Neural cell (in vitro differentiated cells): ENCODE measurements around the gene FBXO34. TPM values are rescaled to one million over a fixed set of nuclear protein-coding genes. Genes with fewer than 3 reads are reported as not detected.

Experiments
- H2AFZ ChIP-seq: fragments of 200-600, 300-800 bp; sonication (generic), shearing (Covaris generic); 2 replicates; pipeline ENCODE4 v1.6.0; 2014; ENCODE audit warnings: low read depth, mild to moderate bottlenecking, antibody characterized with exemption, low read length, moderate library complexity
- H3F3A ChIP-seq: fragments of 200-600 bp; shearing (Covaris generic); 2 replicates; pipeline ENCODE4 v1.6.1; 2016; ENCODE audit warnings: mild to moderate bottlenecking, moderate library complexity, mixed read lengths, antibody characterized with exemption, low read length; ENCODE audit not compliant: insufficient read depth, poor library complexity, severe bottlenecking
- H3K27ac ChIP-seq: fragments of 200-600, 300-800 bp; sonication (generic), shearing (Covaris generic); 2 replicates; pipeline ENCODE4 v1.5.1; 2014; ENCODE audit warnings: mild to moderate bottlenecking, low read length, moderate library complexity
- H3K27me3 ChIP-seq: fragments of 300-800, 200-600 bp; sonication (generic), shearing (Covaris generic); 2 replicates; pipeline ENCODE4 v1.6.0; 2014; ENCODE audit warnings: mild to moderate bottlenecking, low read depth, low read length, moderate library complexity; ENCODE audit not compliant: insufficient read depth
- H3K36me3 ChIP-seq: fragments of 300-800, 200-600 bp; sonication (generic), shearing (Covaris generic); 2 replicates; pipeline ENCODE4 v1.5.1; 2014; ENCODE audit warnings: mild to moderate bottlenecking, antibody characterized with exemption, low read length, moderate library complexity; ENCODE audit not compliant: insufficient read depth
- H3K4me2 ChIP-seq: fragments of 300-800, 200-600 bp; sonication (generic), shearing (Covaris generic); 2 replicates; pipeline ENCODE4 v1.6.0; 2014; ENCODE audit warnings: mild to moderate bottlenecking, low read length
- H3K4me3 ChIP-seq: fragments of 300-800, 200-600 bp; sonication (generic), shearing (Covaris generic); 2 replicates; pipeline ENCODE4 v1.5.1; 2014; ENCODE audit warnings: mild to moderate bottlenecking, low read length, moderate library complexity
- H3K79me2 ChIP-seq: fragments of 200-600 bp; shearing (Covaris generic); replicated peaks from 2 replicates; pipeline ENCODE4 v1.6.0; 2014; ENCODE audit warnings: mild to moderate bottlenecking, low read length, moderate library complexity; ENCODE audit not compliant: insufficient read depth
- H3K9ac ChIP-seq: fragments of 300-800, 200-600 bp; sonication (generic), shearing (Covaris generic); 2 replicates; pipeline ENCODE4 v1.6.1; 2016; ENCODE audit warnings: mild to moderate bottlenecking, low read length, mixed read lengths
- H3K9me2 ChIP-seq: fragments of 200-600 bp; shearing (Covaris generic); 2 replicates; pipeline ENCODE4 v1.6.1; 2016; ENCODE audit warnings: mild to moderate bottlenecking, low read length, mixed read lengths; ENCODE audit not compliant: insufficient read depth
- H3K9me3 ChIP-seq: fragments of 200-600, 300-800 bp; sonication (generic), shearing (Covaris generic); 2 replicates; pipeline ENCODE4 v1.6.1; 2016; ENCODE audit warnings: mild to moderate bottlenecking, mixed run types, low read length, moderate library complexity, mixed read lengths
- H4K20me1 ChIP-seq: fragments of 200-600 bp; shearing (Covaris generic); 2 replicates; pipeline ENCODE4 v1.6.1; 2016; ENCODE audit warnings: mild to moderate bottlenecking, mixed run types; ENCODE audit not compliant: insufficient read depth
- CTCF ChIP-seq: fragments of 450-650 bp; IDR thresholded peaks from 2 replicates; pipeline ENCODE4 v1.5.1; 2014; ENCODE audit warnings: antibody characterized with exemption, mild to moderate bottlenecking, moderate library complexity; ENCODE audit not compliant: poor library complexity, severe bottlenecking
- EP300 ChIP-seq: fragments of 450-650 bp; conservative IDR thresholded peaks from 2 replicates; pipeline ENCODE4 v1.6.1; 2014; ENCODE audit warnings: antibody characterized with exemption, mild to moderate bottlenecking, moderate library complexity; ENCODE audit not compliant: poor library complexity, severe bottlenecking
- EZH2 ChIP-seq: fragments of 200-600, 300-800 bp; shearing (Covaris generic), sonication (generic); IDR thresholded peaks from 2 replicates; pipeline ENCODE4 v1.6.1; 2014; ENCODE audit warnings: antibody characterized with exemption, low read length, borderline replicate concordance, mild to moderate bottlenecking; ENCODE audit not compliant: insufficient read depth, poor library complexity, severe bottlenecking
- MXI1 ChIP-seq: fragments of 450-650 bp; conservative IDR thresholded peaks from 2 replicates; pipeline ENCODE4 v1.6.1; 2014; ENCODE audit warnings: antibody characterized with exemption, mild to moderate bottlenecking; ENCODE audit not compliant: poor library complexity, severe bottlenecking
- POLR2AphosphoS5 ChIP-seq: IDR thresholded peaks from 2 replicates; pipeline ENCODE4 v1.6.1; 2012
- RAD21 ChIP-seq: fragments of 450-650 bp; conservative IDR thresholded peaks from 2 replicates; pipeline ENCODE4 v1.6.1; 2014; ENCODE audit warnings: antibody characterized with exemption, mild to moderate bottlenecking, moderate library complexity
- SMC3 ChIP-seq: fragments of 450-650 bp; conservative IDR thresholded peaks from 2 replicates; pipeline ENCODE4 v1.6.1; 2014; ENCODE audit warnings: antibody characterized with exemption, mild to moderate bottlenecking, moderate library complexity; ENCODE audit not compliant: poor library complexity
- TAF1 ChIP-seq: IDR thresholded peaks from 2 replicates; pipeline ENCODE4 v1.6.1; 2012; ENCODE audit warnings: low read depth
- polyA plus RNA-seq: library from polyadenylated mRNA; depleted of rRNA; stranded (reverse); fragments of >200 nt; gene quantifications from 2 replicates; pipeline ENCODE4 v1.2.3, GENCODE V29; 2014
- TF ChIP-seq, protein P1 (sequence below): IDR thresholded peaks from 2 replicates; pipeline ENCODE4 v1.6.1; 2012; ENCODE audit warnings: borderline replicate concordance

FBXO34 gene
- polyA plus RNA-seq, 1 donor from 2014 or later, result 34.2 TPM

DNA sequence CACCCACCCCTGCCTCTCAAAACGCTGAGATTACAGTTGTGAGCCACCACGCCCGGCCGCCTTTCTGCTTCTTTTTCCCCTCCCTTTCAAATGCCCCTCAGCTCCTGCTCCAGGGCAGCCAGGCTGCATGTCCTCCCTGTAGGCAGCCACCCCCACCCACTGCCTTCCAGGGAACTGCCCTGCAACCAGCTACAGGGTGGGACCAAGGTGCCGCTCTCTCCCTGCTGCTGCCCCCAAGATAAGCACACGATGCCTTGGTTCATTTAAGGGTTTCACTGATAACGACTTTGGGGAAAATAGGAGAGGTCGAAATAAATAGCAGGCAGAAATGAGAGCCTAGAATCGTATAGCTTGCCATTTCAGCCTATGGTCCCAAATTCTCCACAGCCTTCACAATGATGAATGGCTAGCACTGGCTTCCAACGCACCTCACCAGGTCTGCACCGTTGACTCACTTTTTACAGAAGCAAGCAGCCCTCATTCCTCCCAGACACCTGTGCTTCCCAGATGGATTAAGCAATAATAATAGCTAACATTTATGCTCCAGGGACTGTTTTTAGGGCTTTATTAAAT is 99.7 kb downstream of the FBXO34 start:
- Histone ChIP-seq H4K20me1 (no peaks in the 10 kb centered on the region), H3K9me3 (no peaks in the 10 kb centered on the region), H3F3A (no peaks in the 10 kb centered on the region), H3K4me2 (no peak overlapping the region), H3K36me3 (no peaks in the 10 kb centered on the region), H3K79me2 (no peaks in the 10 kb centered on the region), H2AFZ (no peak overlapping the region), H3K9ac (no peak overlapping the region), H3K4me3 (no peak overlapping the region), H3K27ac (no peak overlapping the region), H3K27me3 (no peaks in the 10 kb centered on the region), H3K9me2 (no peaks in the 10 kb centered on the region)
- TF ChIP-seq EP300, result no peak
- no peak for TF ChIP-seq EZH2
- no peak for TF ChIP-seq CTCF
- TF ChIP-seq, protein P1, sequence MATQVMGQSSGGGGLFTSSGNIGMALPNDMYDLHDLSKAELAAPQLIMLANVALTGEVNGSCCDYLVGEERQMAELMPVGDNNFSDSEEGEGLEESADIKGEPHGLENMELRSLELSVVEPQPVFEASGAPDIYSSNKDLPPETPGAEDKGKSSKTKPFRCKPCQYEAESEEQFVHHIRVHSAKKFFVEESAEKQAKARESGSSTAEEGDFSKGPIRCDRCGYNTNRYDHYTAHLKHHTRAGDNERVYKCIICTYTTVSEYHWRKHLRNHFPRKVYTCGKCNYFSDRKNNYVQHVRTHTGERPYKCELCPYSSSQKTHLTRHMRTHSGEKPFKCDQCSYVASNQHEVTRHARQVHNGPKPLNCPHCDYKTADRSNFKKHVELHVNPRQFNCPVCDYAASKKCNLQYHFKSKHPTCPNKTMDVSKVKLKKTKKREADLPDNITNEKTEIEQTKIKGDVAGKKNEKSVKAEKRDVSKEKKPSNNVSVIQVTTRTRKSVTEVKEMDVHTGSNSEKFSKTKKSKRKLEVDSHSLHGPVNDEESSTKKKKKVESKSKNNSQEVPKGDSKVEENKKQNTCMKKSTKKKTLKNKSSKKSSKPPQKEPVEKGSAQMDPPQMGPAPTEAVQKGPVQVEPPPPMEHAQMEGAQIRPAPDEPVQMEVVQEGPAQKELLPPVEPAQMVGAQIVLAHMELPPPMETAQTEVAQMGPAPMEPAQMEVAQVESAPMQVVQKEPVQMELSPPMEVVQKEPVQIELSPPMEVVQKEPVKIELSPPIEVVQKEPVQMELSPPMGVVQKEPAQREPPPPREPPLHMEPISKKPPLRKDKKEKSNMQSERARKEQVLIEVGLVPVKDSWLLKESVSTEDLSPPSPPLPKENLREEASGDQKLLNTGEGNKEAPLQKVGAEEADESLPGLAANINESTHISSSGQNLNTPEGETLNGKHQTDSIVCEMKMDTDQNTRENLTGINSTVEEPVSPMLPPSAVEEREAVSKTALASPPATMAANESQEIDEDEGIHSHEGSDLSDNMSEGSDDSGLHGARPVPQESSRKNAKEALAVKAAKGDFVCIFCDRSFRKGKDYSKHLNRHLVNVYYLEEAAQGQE, result no peak
- no peak for TF ChIP-seq POLR2AphosphoS5
- no peak for TF ChIP-seq RAD21
- no peak for TF ChIP-seq MXI1
- TF ChIP-seq SMC3, result no peak
- no peak for TF ChIP-seq TAF1

- no peak overlapping the region for H2AFZ ChIP-seq
- H3K36me3 ChIP-seq, result no peaks in the 10 kb centered on the region
- no peak overlapping the region for H3K4me3 ChIP-seq
- no peaks in the 10 kb centered on the region for H3K9me2 ChIP-seq
- no peak overlapping the region for H3K4me2 ChIP-seq
- H3K9me3 ChIP-seq, result no peaks in the 10 kb centered on the region
- no peaks in the 10 kb centered on the region for H3K79me2 ChIP-seq
- TF ChIP-seq RAD21 (no peak), TAF1 (no peak), POLR2AphosphoS5 (no peak), MXI1 (no peak), EZH2 (no peak), EP300 (no peak)
- TF ChIP-seq, protein P1, result no peak
- H4K20me1 ChIP-seq, result no peaks in the 10 kb centered on the region
- no peak overlapping the region for H3K9ac ChIP-seq
- no peaks in the 10 kb centered on the region for H3K27me3 ChIP-seq
- no peak overlapping the region for H3K27ac ChIP-seq
- no peaks in the 10 kb centered on the region for H3F3A ChIP-seq
Measured at GRCh38 chr14:55372423-55372822, 101.2 kb downstream of the FBXO34 start.
